ENCODE results near the gene C3orf20.

The C3orf20 gene

GRCh38 chr3:14674841-14675240 lies at the start of gene C3orf20:
Gene C3orf20, plus strand, starts transcription at chr3:14675141. Its CDS starts 7,573 bp downstream, at chr3:14682714.
- no peak for DNase-seq

- no peak for DNase-seq
These were observed 49.5 kb upstream of the C3orf20 start for GRCh38 chr3:14625443-14625842.

- no peak for DNase-seq
These were observed 47.1 kb upstream of the C3orf20 start for GRCh38 chr3:14627815-14628214.

GRCh38 chr3:14628406-14628805 lies 46.5 kb upstream of the C3orf20 start:
- no peak for DNase-seq

- peak; percentile 72 for DNase-seq
These were observed 44.4 kb upstream of the C3orf20 start for GRCh38 chr3:14630404-14631100.

- DNase-seq: no peak
These were observed 43.8 kb upstream of the C3orf20 start for GRCh38 chr3:14631101-14631497.

GRCh38 chr3:14631687-14632441 lies 43.1 kb upstream of the C3orf20 start:
- no peak for DNase-seq

- peak; percentile 73 for DNase-seq
These were observed 42.5 kb upstream of the C3orf20 start for GRCh38 chr3:14632442-14632930.

GRCh38 chr3:14633417-14633816 lies 41.5 kb upstream of the C3orf20 start:
- no peak for DNase-seq

GRCh38 chr3:14633819-14634424 lies 41.0 kb upstream of the C3orf20 start:
- peak; percentile 55 for DNase-seq

GRCh38 chr3:14634763-14635400 lies 40.1 kb upstream of the C3orf20 start:
- DNase-seq: peak; percentile 91

- peak; percentile 7 for DNase-seq
These were observed 38.3 kb upstream of the C3orf20 start for GRCh38 chr3:14636496-14637087.

GRCh38 chr3:14640157-14640562 lies 34.8 kb upstream of the C3orf20 start:
- peak; percentile 49 for DNase-seq

- no peak for DNase-seq
These were observed 34.2 kb upstream of the C3orf20 start for GRCh38 chr3:14640734-14641133.

- DNase-seq: no peak
These were observed 33.6 kb upstream of the C3orf20 start for GRCh38 chr3:14641346-14641745.

GRCh38 chr3:14645453-14645852 lies 29.5 kb upstream of the C3orf20 start:
- no peak for DNase-seq

- no peak for DNase-seq
These were observed 28.8 kb upstream of the C3orf20 start for GRCh38 chr3:14646131-14646573.

GRCh38 chr3:14646589-14647413 lies 28.1 kb upstream of the C3orf20 start:
- no peak for DNase-seq

- peak; percentile 1 for DNase-seq
These were observed 26.7 kb upstream of the C3orf20 start for GRCh38 chr3:14647976-14648955.

- no peak for DNase-seq
These were observed 25.5 kb upstream of the C3orf20 start for GRCh38 chr3:14649466-14649865.

GRCh38 chr3:14650193-14650592 lies 24.7 kb upstream of the C3orf20 start:
- DNase-seq: no peak
